Measurements from ENCODE around the gene NAALADL2. TPM values are rescaled to one million over a fixed set of nuclear protein-coding genes. Genes with fewer than 3 reads are reported as not detected.

Gene NAALADL2
- total RNA-seq, 1 experiment from 2014 or later: 2.7 TPM

DNA sequence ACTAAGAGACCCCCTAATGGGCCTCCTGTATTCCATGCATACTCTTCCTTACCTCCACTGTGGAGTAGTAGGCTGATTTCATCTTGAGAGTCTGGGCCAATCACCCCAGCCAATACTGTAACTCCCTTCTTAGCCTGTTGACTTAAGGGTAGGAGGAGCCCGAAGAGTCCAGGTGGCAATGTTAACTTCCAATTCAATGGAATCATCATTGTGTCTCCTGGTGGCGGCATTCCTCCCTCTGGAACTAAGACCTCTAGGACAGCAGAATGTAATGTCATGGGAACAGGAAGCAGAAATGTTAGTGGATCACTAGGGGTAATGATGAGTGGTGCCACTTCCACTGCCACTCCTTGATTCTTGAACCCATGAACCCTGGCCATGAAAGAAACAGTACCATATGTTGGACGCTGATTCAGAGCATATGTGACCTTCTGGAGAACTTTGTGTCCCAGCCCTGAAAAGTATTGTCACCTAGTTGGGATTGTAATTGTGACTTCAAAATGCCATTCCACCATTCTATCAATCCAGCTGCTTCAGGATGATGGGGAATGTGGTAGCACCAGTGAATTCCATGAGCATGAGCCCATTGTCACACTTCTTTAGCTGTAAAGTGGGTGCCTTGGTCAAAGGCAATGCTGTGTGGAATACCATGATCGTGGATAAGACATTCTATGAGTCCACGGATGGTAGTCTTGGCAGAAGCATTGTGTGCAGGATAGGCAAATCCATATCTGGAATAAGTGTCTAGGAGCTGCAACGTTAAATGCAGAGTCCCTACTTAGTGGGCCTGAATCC lies 24.9 kb downstream of the NAALADL2 start:
- no peak for DNase-seq (ENCODE audit: low read depth, low spot score)
- Histone ChIP-seq H3K4me1 (ENCODE audit: control insufficient read depth, insufficient read depth, low read length) (no peaks in the 10 kb centered on the region), H3K36me3 (ENCODE audit: control insufficient read depth, insufficient read depth, low read length) (no peaks in the 10 kb centered on the region), H3K4me3 (ENCODE audit: low read depth in 2 of 2, low read length in 2 of 2) (no peak overlapping the region), H3K27ac (ENCODE audit: low read length) (no peak overlapping the region), H3K9me3 (ENCODE audit: control insufficient read depth, insufficient read depth, low read depth, low read length) (peaks cover 3% of the 10 kb centered on the region; the same call in 1 of the 2 replicates), H3K27me3 (ENCODE audit: control insufficient read depth, insufficient read depth, low read length) (no peaks in the 10 kb centered on the region)
- in situ Hi-C loops (cut with HindIII; ENCODE audit: low pct_unique_long_range_greater_than_20kb, low sequenced_read_pairs) (no loop called here), intact Hi-C loops (cut with micrococcal nuclease; ENCODE audit: unreplicated experiment) (no loop called here)
- POLR2A ChIA-PET: no interaction called here
- BruUV-seq (replicated peaks): no TSS peak
- CTCF ChIA-PET: no interaction called here
- ATAC-seq: no peak
- TF ChIP-seq REST (IDR thresholded peaks at IDR 0.05; ENCODE audit: insufficient read depth in 1 of 2, low read depth in 2 of 2, low read length in 1 of 2) (no peak), SIN3A (IDR thresholded peaks at IDR 0.05; ENCODE audit: borderline replicate concordance, insufficient read depth, low read depth, low read length) (no peak), TCF7L2 (IDR thresholded peaks at IDR 0.05; ENCODE audit: low read depth, low read length) (no peak), POLR2AphosphoS5 (IDR thresholded peaks at IDR 0.05; ENCODE audit: low read depth, low read length) (no peak), CTCF (IDR thresholded peaks at IDR 0.05) (no peak)

DNA sequence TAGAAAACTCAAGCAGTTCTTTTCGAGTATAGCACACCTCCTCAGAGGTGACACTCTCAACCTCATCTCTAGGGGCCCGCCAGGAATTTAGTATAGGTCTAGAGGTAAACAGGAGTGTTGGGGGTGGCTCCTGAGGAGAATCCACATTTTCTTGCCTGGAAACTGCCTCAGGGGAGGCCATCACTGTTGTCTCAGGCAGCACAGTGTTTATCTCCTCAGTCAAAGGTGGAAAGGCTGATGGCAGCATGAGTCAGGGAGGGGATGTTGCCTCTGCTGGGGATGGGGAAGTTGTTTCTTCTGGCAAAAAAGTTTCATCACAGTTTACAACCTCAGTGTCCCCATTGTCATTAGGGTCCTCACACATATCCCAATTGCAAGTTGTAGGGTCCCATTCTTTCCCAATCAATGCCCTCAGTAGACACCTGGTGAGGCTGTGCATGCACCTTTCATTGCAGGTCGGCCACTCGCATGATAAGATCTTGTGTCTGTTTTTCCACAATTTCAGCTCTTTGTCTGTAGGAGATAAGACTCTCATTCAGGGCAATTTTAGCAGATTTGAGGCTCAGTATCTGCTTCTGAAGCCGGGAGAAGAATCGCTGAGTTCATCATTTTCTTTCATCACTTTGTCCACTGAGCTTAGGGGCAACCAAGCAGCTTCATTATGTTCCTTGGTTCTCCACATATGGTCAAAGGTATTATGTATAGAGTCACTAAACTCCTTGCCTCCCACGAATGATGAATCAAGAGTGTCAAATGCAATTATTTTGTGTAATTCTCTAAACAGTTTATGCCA lies 25.8 kb downstream of the NAALADL2 start:
- no peak overlapping the region for H3K27ac ChIP-seq (ENCODE audit: low read length)
- H3K27me3 ChIP-seq (ENCODE audit: control insufficient read depth, insufficient read depth, low read length): no peaks in the 10 kb centered on the region
- DNase-seq (ENCODE audit: low read depth, low spot score) (no peak), ATAC-seq (no peak)
- BruUV-seq (replicated peaks): no TSS peak
- in situ Hi-C loops (cut with HindIII; ENCODE audit: low pct_unique_long_range_greater_than_20kb, low sequenced_read_pairs): no loop called here
- H3K9me3 ChIP-seq (ENCODE audit: control insufficient read depth, insufficient read depth, low read depth, low read length): peaks cover 3% of the 10 kb centered on the region; the same call in 1 of the 2 replicates
- H3K4me3 ChIP-seq (ENCODE audit: low read depth in 2 of 2, low read length in 2 of 2): no peak overlapping the region
- no peak for TF ChIP-seq SIN3A (IDR thresholded peaks at IDR 0.05; ENCODE audit: borderline replicate concordance, insufficient read depth, low read depth, low read length)
- TF ChIP-seq CTCF (IDR thresholded peaks at IDR 0.05): no peak
- no peak for TF ChIP-seq TCF7L2 (IDR thresholded peaks at IDR 0.05; ENCODE audit: low read depth, low read length)
- TF ChIP-seq POLR2AphosphoS5 (IDR thresholded peaks at IDR 0.05; ENCODE audit: low read depth, low read length): no peak
- no peak for TF ChIP-seq REST (IDR thresholded peaks at IDR 0.05; ENCODE audit: insufficient read depth in 1 of 2, low read depth in 2 of 2, low read length in 1 of 2)
- CTCF ChIA-PET: no interaction called here
- intact Hi-C loops (cut with micrococcal nuclease; ENCODE audit: unreplicated experiment): no loop called here
- H3K4me1 ChIP-seq (ENCODE audit: control insufficient read depth, insufficient read depth, low read length): no peaks in the 10 kb centered on the region
- POLR2A ChIA-PET: no interaction called here
- H3K36me3 ChIP-seq (ENCODE audit: control insufficient read depth, insufficient read depth, low read length): no peaks in the 10 kb centered on the region
